Stimulated activated CD8-positive, alpha-beta memory T cell treated with anti-CD3 and anti-CD28 coated beads, Interleukin-12 subunit alpha, Interleukin-12 subunit beta, amount 100 ng/mL, for 4 hours (primary cell): ENCODE measurements around the gene NPLOC4.
A peak's percentile ranks its signal among the peaks of the same experiment; 100 is the strongest.

Experiments used
- DNase-seq: peaks from one replicate; pipeline ENCODE4 v3.0.0-alpha.2; 2020; ENCODE audit warnings: low read depth

The NPLOC4 gene

DNA sequence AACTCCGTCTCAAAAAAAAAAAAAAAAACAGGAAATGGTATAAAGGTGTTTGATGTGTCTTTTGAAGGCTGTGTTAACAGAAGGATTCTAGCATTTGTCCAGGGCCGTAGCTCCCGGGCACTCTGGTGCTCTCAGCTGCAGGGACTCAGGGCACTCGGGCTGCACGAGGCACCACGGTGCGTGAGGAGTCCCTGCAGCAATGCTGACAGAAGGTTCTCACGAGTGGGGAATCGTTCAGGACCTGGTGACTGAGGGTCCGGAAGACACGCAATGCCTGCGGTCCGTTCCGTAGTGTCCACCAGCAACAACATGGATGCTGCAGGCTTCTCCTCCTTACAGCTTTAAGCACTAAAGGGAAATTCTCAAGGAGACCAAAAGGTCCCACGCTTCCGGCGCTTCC, 72.1 kb downstream of the NPLOC4 start:
- no peak for DNase-seq

DNA sequence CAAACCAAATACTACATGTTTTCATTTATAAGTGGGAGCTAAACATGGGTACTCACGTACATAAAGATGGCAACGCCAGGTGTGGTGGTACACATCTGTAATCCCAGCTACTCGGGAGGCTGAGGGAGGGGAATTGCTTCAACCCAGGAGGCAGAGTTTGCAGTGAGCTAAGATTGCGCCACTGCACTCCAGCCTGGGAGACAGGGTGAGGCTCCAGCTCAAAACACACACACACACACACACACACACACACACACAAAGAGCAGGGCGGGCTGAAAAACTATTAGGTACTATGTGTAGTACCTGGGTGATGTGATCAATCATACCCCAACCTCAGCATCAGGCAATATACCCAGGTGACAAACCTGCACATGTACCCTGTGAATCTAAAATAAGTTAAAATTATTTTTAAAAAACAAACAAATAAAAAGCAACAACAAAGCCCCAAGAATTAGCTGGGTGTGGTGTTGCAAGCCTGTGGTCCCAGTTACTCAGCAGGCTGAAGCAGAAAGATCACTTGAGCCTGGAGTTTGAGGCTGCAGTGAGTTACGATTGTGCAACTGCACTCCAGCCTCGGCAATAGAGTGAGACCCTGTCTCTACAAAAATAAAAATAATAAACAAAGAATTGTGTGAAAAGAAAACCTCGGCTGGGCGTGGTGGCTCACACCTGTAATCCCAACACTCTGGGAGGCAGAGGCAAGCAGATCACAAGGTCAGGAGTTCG, 72.9 kb downstream of the NPLOC4 start:
- DNase-seq: no peak

DNA sequence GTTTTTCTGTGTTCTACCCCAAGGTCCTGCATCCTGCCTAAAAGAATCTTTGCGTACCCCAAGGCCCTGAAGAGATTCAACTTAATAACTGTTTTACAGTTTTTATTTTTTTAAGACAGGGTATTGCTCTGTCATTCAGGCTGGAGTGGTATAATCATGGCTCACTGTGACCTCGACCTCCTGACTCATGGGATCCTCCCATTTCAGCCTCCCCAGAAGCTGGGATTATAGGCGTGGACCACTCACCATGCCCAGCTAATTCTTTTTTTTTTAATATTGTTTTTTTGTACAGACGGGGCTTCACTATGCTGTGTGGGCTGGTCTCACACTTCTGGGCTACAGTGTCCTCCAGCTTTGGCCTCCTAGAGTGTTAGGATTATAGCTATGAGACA, 75.4 kb downstream of the NPLOC4 start:
- no peak for DNase-seq

DNA sequence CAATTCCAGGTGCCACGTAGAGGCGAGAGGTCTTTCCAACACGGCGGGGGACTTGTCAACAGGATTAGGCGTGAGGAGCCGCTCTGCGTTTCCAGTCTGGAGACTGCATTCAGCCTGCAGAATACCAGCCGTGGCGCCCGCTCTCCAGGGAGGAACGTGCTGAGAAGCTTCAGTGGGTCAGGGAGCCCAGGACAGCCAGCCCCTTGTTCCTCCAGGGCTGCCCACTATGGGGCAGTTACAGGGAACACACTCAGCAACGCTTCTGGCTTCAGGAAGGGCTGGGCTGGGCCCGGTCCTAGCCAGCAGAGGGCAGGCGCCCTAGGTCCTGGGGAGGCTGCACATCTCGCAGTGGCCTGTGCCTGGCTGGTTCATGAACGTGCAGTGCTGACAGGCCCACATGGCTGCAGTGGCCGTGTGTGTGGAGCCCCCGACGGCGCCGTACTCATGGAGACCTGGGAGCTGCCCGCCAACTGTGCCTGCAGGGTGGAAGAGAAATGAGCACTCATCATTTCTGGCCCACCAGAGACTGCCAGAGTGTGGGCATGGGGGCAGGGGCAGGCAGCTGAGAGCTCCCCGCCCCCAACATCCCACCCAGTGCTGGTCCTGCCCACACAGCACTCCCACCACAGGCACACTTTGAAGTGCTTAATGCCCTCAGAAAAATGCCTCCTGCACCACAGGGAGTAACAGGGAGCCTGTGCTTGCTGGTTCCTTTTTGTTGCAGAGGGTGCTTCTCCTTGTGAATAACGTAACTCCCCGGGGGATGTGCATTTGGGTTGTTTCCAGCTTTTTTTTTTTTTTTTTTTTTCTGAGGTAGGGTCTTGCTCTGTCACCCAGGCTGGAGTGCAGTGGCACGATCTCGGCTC, 77.7 kb downstream of the NPLOC4 start:
- DNase-seq: no peak

DNA sequence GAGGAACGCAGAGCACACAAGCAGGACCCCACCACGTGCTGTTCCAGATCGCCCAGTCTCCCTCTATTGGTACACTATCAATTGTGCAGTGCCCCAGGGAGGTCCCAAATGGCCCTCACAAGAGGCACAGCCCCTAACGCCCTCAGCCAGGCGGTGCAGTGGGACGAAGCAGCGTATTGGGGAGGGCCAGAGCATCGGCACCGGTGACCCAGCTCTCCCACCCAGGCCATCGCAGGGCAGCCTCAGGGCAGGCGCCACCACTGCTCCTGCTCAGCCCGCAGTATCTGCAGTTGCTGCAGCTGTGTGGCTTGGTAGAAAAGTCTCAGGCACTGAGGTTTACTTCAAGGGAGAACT, 78.8 kb downstream of the NPLOC4 start:
- DNase-seq: no peak

DNA sequence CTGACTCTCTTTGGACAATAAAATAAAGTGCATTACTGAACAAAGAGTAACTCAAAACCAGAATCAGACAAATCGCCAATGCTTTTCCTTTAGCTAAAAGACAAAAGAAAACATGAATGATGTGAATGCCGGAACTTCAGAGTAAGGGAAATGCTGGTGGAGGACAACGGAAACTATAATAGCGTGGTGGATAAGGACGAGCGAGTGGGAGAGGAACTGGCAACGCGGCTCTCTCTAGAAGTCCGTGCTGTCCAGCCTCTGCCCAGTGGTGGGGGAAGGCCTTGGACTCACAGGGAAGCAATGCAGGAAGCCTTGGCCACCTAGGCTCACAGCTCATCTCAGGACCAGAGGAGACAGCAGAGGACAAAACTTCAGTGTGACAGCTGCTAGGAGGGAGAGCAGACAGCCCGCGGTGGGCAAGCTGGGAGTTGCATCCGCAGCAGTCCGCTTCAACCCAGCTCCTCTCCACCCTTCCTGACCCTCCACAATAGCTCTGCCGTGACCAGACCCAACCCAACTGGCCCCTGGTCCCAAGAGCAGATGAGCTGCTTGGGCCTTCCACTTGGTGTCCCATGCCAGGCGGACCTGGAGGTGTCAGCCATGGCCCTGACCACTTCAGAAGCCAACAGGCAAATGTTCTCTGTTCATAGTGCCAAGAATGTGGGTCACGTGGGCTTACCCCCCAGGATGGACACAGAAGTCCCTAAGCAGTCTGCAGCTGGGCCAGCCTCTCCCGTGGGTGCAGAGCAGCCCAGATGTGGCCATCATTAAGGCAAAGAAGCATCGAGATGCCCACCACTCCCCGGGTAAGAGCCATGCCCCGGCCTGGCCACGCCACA, 79.4 kb downstream of the NPLOC4 start:
- DNase-seq: no peak

DNA sequence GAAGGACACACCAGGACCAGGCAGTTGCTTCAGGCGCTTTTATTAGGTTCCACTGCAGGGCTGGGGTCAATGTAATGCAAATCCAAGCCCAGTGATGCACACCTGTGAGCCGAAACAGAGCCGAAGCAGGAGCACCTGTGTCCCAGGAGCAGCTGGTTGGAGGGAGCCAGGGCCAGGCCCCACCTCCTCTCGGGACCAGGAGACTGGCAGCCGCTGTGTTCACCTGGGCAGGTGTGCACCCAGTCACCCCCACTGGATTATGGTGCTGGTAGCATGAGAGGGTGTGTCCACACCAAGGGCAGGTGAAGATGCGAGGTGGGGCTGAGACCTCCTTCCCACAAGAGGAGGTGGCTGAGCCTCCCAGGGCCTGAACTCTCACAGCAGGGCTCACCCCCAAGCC, 80.0 kb downstream of the NPLOC4 start:
- DNase-seq: no peak

DNA sequence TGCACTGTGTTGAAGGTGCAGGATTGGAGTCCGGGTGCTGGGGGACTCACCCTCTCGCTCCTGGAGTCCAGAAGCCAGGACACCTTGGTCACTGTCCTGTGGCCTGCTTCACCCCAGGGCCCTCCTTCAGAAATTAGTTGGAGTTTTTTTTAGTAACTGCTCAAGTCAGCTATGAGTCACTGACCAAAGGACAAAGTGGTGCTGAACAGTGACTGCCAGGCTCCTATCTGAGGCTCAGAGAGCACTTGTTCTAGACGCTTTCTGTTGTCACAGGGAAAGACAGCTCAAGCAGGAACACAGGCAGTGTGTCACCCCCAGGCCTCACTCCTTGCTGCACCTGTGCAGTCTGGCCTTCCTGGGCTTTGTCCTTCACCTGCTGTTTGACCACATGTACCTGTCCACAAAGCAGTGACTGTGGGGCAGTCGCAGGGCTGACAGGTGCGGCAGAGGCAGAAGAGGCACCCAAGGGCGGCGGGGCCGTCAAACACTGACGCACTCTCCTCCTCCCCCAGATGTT, 80.7 kb downstream of the NPLOC4 start:
- no peak for DNase-seq

DNA sequence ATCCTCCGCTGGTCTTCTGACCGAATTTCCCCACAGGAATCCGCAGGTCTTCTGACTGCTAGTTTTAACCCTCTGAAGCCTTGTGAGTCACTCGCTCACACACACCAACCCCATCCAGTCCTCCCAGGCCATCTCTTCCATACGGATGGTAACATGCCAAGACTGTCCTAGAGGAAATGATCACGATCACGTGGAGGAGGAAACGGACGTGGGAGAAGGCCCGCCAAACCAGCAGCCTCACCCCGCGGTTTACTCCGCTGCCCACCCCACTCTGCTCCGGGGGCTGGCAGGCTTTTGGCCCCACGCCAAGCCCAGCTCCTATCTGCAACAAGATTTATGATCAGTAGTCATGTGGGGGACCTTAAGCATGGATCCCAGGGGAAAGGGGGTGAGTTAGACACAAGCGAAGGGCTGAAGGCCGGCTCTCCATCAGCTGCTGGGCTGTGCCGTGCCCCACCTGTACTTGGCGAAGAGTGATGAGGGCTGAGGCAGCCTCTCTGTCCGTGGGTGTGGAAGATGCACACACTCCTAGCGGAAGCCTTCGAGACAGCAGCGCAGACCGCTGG, 83.2 kb downstream of the NPLOC4 start:
- peak; percentile 18 for DNase-seq

DNA sequence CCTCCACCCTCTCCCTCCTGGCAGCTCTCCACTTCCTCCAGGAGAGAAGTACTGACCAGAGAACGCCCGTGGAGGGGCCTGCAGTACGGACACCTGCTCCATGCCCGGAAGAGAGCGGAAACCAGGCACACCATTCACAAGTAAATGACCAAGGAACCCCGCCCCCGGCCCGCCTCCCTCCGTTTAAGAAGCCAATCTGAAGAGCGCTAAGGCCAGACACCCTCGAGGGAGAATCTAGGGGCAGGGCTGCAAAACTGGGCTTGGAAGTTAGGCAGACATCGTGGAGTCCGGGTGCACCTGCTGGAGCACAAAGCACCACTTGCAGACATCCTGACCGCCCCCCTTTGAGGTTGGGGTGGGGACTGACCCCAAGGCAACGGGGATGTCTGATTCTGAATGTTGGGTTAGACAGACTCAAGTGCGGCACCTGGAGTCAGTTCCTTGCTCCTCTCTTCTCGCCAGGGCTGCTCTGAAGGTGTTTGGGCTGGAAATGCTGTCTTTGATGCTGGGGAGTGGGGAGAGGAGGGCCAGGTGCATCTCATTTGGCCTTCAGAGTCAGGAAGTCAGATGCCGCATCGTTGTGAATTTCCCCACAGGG, 83.8 kb downstream of the NPLOC4 start:
- peak; percentile 59 for DNase-seq

DNA sequence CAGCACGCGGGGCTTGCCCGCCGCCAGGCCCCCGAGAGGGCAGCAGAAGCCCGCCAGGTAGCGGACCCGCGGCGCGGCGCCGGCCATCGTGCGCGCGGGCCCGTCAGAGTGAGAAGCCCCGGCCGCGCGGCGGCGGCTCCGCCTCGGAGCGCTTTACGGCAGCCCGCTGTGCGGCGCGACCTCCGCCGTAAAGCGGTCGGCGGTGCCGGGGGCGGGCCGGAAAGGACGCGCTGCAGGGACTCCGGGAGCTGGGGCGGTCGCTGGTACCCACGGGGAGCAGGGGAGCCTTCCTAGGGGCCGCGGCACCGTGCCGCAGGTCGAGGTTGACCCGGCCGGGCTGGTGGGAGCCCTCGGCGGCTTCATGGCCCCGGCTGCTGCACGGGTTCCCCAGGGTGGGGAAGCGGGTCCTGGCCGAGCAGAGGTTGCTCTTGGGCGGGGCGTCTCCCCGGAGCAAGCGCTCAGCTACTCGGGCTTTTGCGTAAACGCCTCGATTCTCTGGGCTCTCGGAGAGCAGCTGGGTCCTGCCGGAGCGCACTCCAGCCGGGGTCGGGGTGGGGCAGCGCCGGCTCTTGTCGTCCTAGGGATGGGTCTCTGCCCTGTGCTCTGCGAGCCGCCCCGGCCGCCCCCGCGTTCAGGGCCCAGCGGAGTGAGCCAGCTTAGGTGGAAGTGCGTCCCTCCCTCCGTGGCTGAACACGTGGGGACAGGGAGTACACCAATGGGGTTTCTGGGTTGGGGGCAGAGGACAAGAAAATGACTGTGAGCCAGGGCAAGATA, 84.5 kb downstream of the NPLOC4 start, which contains the start of gene FAAP100:
Gene FAAP100 (minus strand): TSS at position 110 of the 774 bp plus-strand sequence. CDS start 23 bp downstream, at position 87.
- DNase-seq: peak; percentile 81

DNA sequence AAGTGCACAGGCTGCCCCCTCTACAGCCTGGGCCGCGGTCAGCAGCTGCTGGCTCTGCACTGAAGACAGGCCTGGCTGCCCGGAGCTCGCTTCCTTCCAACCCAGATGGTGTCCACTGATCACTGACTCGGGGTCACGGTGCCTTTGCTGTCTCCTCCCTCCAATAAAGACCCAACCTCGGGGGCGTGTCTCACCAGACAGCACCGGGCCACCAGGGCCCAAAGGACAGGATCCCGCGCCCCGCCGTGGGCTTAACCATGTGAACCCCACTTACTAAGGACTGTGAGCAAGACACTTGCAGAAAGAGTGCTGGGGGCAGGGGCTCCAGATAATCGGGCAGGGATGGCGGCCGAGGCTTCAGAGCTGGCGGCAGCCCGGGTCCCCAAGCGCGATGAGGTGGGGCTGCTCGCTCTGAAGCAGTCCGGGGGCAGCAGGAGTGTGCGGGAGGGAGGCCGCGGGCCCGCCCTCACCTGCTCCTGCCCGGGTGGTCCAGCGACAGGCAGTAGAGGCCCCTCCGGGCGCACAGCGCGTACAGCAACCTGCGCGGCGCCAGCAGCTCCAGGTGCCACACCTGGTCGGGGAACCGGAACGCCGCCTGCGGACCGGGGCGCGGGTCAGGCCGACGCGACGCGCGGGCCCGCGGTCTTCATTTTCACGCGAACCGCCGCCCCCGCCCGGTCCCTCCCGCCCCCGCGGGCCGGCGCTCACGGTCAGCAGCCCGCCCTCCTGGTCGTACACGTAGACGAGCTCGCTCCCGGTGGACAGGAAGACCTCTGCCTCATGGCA, 85.3 kb downstream of the NPLOC4 start:
- DNase-seq: no peak

DNA sequence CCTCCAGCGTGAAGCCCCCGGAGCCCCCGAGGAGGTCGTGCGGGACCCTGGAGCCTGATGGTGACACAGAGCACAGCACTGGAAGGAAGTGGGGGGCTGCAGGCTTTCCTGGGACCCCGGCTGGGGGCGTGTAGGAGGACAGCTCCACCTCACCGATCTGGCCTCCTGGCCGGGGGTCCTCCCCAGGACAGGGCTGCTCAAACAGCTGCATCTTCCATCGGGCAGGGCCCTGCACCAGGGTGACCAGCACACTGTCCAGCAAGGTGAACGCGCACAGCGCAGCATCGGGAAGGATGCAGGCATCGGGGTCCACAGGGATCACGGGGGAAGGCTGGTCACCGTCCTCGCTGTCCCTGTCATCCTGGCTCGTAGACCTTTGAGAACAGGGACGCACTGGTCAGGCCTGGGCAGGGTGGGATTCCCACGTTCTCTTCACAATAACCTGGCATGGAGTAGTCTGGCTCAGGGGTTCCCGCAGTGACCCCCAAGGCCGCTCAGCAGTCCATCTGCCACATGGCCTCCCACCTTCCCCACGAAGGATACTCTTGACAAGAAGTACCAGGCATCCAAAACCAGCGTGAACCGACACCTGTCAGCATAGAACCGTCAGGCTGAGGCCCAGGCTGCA, 86.0 kb downstream of the NPLOC4 start:
- DNase-seq: no peak

DNA sequence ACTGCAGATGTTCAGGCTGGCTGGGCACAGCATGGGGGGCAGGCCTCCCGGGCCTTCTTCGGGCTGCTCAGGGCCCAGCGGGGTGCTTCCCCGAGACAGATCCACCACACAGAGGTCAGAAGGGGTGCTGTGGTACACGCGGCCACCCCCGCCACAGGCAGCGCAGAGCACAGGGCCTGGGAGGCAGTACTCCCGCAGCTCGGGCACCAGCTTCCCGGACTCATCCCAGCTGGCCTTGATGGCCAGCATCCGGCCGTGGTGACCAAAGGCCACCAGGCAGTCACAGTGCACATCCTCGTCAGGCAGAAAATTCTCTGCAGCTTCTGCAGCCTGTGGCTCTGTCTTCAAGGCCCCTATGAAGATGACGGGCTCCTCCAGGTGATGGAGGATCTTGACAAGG, 86.6 kb downstream of the NPLOC4 start:
- DNase-seq: no peak

DNA sequence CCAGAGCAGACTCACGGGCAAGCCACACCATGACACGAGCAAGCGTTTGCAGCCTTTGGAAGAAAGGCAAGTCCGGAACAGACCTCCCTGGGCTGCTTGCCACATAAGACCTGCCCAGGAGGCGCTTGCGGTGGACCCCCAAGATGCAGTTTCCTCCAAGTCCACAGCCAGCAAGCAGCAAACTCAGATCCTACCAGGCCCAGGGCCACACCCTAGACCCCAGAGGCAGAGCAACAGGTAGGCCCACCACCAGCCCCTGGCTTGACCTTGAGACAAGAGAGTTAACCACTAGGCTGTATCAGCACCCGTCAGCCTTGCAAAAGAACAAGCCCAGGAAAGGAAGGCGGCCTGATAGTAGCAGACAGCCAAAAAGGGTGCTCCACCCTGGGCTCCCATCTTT, 87.1 kb downstream of the NPLOC4 start:
- no peak for DNase-seq

DNA sequence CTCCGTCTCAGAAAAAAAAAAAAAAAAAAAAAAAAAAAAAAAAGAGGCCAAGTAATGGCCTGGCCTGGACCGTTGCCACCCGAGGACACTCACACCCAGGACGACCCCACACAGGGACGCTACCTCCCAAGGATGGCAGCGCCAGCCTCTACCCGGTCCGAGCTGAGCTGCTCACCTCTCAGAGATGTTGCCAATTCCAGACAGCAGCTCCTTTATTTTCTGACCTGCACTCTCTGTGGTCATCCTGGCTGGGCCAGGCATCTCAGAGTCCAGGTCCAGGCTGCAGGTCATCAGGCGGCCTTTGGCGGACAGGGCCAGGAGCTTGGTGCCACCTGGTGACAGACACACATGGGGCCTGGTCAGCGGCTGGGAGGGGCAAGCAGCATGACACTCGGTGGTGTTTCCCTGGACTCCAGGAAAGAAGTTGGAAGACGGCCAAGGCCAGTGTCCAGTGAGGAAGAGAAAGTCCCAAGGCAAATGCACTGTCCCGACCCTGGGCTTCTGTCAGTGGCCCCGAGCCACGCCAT, 87.8 kb downstream of the NPLOC4 start:
- no peak for DNase-seq

DNA sequence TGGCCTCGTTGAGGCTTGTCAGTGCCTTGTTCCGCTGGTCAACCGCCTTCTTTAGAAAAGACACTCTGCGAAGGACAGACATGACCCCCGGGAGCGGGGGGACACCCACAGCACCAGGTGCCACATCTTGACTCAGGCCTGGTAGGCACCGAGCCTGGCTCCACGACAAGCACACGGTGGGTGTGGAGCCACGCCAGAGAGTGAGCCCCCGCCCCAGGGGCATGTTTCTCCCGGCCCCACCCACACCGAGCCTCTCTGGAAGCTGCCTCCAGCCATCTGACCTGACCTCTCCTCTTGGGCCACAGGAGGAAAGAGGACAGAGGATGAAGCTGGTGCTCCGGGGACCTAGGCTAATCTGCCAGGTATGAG, 89.3 kb downstream of the NPLOC4 start:
- no peak for DNase-seq

DNA sequence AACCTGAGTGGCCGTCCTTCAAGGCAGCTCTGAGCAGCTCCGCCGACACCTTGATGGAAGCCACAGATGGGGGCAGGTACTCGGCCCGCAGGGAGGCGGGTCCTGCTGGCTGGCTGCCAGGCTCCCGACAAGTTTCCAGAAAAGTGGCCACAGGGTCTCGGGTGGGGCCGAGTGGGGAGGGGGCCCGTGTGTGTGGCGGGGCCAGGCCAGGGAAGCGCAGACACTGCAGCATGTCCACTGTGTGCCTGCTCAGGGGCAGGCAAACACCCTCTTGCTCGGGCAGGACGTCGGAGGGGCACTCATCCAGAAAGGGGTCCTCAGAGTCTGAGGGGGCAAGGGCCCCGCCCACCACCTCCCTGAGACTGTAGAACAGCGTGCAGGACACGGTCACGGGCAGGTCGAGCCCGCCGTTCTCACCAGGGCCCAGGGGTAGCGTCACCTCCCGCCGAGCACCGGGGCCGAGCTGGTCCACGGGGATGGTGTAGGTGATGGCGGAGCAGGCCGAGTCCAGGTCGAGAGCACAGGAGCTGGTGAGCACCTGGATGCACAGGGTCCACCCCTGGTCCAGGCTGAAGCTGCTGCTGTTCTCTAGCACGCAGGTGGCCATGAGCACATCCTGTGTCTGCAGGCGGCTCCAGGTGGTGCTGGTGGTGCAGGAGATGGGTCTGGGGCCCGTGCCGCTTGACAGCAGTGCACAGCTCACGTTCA, 89.9 kb downstream of the NPLOC4 start:
- no peak for DNase-seq
